OCI-LY3 (cell line): ENCODE results near the gene NLGN1.

Source experiments
- EZH2phosphoT487 ChIP-seq: fragments of 200-600 bp; shearing (Covaris generic); IDR thresholded peaks from 2 replicates; pipeline ENCODE4 v1.6.1; 2018; ENCODE audit warnings: antibody characterized with exemption, mixed run types, low read depth
- TF ChIP-seq, protein P1 (sequence below): fragments of 200-600, 300-600 bp; sonication (generic); IDR thresholded peaks from 2 replicates; pipeline ENCODE4 v1.5.1; 2014; ENCODE audit warnings: antibody characterized with exemption, low read length, low read depth

DNA sequence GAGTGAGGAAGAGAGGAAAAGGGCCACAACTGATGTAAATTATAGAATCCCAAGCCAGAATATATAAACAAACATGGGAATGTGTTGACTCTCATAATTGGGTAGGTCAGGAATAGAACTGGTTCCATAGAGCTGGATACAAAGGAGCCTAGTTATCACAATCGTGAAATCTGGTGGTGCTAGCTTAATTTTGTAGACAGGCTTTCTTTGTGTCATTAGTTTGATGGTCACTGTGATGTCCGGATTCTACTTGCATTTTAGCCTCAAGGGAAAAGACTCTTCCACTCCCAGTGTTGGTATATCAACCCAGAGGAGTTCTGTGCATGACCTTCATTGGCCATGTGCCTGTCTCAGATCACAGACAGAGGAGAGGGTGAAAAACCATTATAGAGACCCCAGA lies 81.8 kb downstream of the NLGN1 start:
- TF ChIP-seq, protein P1, sequence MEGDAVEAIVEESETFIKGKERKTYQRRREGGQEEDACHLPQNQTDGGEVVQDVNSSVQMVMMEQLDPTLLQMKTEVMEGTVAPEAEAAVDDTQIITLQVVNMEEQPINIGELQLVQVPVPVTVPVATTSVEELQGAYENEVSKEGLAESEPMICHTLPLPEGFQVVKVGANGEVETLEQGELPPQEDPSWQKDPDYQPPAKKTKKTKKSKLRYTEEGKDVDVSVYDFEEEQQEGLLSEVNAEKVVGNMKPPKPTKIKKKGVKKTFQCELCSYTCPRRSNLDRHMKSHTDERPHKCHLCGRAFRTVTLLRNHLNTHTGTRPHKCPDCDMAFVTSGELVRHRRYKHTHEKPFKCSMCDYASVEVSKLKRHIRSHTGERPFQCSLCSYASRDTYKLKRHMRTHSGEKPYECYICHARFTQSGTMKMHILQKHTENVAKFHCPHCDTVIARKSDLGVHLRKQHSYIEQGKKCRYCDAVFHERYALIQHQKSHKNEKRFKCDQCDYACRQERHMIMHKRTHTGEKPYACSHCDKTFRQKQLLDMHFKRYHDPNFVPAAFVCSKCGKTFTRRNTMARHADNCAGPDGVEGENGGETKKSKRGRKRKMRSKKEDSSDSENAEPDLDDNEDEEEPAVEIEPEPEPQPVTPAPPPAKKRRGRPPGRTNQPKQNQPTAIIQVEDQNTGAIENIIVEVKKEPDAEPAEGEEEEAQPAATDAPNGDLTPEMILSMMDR: no peak
- TF ChIP-seq EZH2phosphoT487: no peak
